ENCODE measurements around the gene TEN1.
"Not testable (repeated sequence)": the region's sequence is repeated elsewhere in the genome, so short reads cannot be mapped to it uniquely, and the experiment has no call there.

Gene TEN1

GRCh38 chr17:76027159-76027839 is 48.3 kb downstream of the TEN1 start, which contains the start of gene EVPL:
Gene EVPL, minus strand, starts transcription at chr17:76027306. Its CDS starts 108 bp downstream, at chr17:76027198.
- DNase-seq (ENCODE audit: low spot score) = no peak

- DNase-seq (ENCODE audit: low spot score) = no peak
Observed at GRCh38 chr17:76032073-76032779, 53.2 kb downstream of the TEN1 start.

- DNase-seq (ENCODE audit: low spot score) = no peak
Observed at GRCh38 chr17:76032780-76033108, 53.7 kb downstream of the TEN1 start.

- no peak for DNase-seq (ENCODE audit: low spot score)
Observed at GRCh38 chr17:76033139-76033538, 54.1 kb downstream of the TEN1 start.

- no peak for DNase-seq (ENCODE audit: low spot score)
Observed at GRCh38 chr17:76034428-76035350, 55.6 kb downstream of the TEN1 start.

- no peak for DNase-seq (ENCODE audit: low spot score)
Observed at GRCh38 chr17:76036497-76037261, 57.6 kb downstream of the TEN1 start.

- no peak for DNase-seq (ENCODE audit: low spot score)
Observed at GRCh38 chr17:76038050-76038449, 59.0 kb downstream of the TEN1 start.

- DNase-seq (ENCODE audit: low spot score) = no peak
Observed at GRCh38 chr17:76039121-76039520, 60.1 kb downstream of the TEN1 start.

GRCh38 chr17:76040376-76040775 is 61.3 kb downstream of the TEN1 start:
- DNase-seq (ENCODE audit: low spot score) = no peak

GRCh38 chr17:76042868-76043267 is 63.8 kb downstream of the TEN1 start:
- not testable (repeated sequence) for DNase-seq (ENCODE audit: low spot score)

GRCh38 chr17:76044475-76045007 is 65.5 kb downstream of the TEN1 start:
- not testable (repeated sequence) for DNase-seq (ENCODE audit: low spot score)

- no peak for DNase-seq (ENCODE audit: low spot score)
Observed at GRCh38 chr17:76046064-76046463, 67.0 kb downstream of the TEN1 start.

GRCh38 chr17:76048025-76048605 is 69.1 kb downstream of the TEN1 start:
- DNase-seq (ENCODE audit: low spot score) = no peak

- DNase-seq (ENCODE audit: low spot score) = no peak
Observed at GRCh38 chr17:76048711-76049110, 69.7 kb downstream of the TEN1 start.

- no peak for DNase-seq (ENCODE audit: low spot score)
Observed at GRCh38 chr17:76049239-76049638, 70.2 kb downstream of the TEN1 start.

- no peak for DNase-seq (ENCODE audit: low spot score)
Observed at GRCh38 chr17:76049836-76050537, 70.9 kb downstream of the TEN1 start.

Measured in left forelimb (tissue), 1 donor.